Islet of Langerhans (tissue), 1 donor: Measurements from ENCODE around the gene OR4D9.
"Not testable (repeated sequence)": the region's sequence is repeated elsewhere in the genome, so short reads cannot be mapped to it uniquely, and the experiment has no call there.

Experiments
- FAIRE-seq: peaks from one replicate; lab custom pipeline; 2011; peaks lifted over from hg19 to GRCh38; lab: Jason Lieb, UNC

Gene OR4D9

DNA sequence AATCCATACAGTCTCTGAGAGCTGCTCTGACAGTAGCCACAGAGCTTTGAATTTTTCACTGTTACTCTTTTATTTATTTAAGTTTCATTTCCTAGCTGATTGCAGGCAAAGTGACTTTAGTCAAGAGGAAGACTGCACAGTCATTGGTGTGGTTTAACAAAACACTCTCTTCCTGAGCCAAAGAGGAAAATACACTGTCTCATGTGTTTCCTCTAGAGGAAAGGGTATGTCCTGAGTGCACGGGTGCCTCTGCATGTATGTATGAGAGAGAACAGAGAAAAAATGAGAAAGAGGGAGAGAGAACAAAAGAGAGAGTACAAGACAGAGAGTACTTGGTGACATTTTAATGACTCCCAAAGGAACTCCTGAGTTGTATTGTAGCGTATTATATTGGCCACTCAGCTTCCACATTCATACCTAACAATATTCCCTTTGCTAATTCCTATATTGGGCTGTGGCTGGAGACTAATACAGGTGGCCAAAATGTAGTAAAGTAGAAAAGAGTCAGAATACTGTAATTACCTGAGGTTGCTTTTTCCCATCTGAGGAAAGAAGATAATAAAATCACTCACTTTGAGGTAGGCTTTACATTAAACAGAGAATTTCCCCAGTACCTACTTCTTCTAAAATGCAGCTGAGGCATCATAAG, at the start of gene OR4D9:
OR4D9 (plus strand) TSS at position 599 of the 649 bp plus-strand sequence. CDS start 3,374 bp downstream, outside the sequence.
- no peak for FAIRE-seq

DNA sequence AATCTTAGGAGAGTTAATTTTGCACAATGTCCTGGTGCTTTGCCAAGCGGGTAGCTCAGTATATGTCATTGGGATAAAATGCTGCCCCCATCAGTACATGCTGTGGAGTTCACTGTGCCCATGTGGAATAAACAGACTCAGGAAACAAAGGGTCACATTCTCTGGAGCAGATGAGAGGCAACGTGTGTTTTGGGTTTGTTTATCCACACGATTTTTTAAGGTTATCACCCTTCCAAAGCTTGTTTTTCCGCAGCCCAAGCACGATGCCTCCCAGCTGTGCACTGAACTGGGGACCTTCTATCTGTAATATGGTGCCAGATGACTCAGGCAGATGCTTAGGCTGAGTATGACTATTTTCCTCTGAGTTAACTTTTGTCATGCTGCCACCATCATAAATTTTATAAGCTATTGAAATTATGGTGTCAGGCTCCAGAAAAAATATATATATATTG, 48.1 kb upstream of the OR4D9 start:
- no peak for FAIRE-seq

DNA sequence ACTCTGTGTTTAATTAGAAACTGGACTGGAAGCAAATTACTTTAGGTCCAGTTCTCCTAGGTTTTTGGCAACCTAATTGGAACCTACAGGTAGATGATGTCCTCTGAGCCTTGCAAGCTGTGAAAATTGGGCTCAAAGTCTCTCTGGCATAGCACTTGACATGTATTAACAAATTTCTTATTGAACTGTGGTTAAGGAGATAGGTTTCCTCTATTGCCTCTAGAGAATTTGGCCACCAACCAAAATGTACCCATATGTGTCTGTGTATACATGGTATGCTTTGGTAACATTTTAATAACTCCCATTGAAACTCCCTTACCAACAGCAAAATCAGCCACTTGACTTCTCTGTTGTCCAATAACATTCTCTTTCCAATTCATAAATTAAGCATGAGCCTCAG, 38.3 kb upstream of the OR4D9 start, which contains the start of gene OR4D10:
OR4D10 (plus strand) TSS at position 301 of the 400 bp plus-strand sequence. CDS start 4,115 bp downstream, outside the sequence.
- no peak for FAIRE-seq

DNA sequence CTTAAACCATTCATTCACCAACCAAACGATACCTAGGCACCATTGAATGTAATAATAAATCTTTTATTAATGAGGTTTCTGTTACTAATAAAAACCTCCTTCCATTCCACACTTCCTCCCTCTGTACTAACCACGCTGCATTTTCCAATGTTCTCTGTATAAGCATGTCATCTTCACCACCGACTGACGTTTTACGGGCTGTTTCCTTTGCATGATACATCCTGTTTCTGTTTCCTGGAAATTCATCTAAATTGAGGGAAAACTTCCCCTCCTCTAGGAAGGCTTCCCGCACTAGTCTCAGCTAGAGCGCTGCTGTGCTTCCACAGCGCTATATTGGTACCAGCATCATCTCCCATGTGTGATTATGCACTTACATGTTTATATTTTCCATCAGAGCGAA, 36.2 kb upstream of the OR4D9 start:
- FAIRE-seq, result no peak

DNA sequence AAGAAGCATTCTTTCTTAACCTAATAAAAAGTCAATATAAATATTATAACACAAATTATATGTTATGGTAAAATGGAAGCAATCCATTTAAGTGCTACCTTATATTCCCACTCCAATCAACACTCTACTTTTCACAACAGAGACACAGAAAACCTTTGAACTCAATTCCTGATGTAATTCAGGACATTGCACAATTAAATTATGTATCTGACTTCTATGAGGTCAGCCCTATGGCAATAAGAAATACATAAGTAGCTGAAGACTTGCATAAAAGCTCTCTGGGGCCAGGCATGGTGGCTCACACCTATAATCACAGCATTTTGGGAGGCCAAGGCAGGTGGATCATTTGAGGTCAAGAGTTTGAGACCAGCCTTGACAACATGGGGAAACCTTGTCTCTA, 31.4 kb upstream of the OR4D9 start:
- FAIRE-seq, result no peak

DNA sequence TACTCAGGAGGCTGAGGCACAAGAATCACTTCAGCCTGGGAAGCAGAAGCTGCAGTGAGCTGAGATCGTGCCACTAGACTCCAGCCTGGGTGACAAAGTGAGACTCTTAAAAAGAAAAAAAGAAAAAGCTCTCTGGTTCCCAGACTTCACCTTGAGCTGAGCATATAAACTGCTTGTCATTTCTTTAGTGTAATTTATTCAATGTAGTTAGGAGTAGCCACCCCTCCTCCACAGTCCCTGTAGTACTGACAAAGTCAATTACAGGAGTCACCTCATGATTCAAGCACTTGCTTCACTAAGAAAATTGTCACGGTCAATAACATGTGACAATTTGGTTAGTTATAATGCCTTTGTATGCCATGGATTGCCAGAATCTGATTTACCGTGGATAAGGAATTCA, 31.0 kb upstream of the OR4D9 start:
- FAIRE-seq, result no peak

DNA sequence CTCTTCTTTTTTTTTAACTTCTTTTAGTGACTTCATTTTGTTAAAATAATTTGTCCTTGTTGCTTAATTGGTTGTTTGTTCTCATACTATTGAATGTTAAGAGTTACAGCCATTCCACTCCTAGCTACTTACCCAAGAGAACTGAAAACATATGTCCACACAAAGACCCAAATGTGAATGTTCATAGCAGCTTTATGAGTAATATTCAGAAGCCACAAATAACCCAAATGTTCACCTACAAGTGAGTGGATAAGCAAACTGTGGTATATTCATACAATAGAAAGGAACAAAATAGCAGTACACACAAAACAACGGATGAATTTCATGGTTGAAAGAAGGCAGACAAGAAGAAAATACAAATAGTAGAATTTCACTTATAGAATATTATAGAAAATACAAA, 9.4 kb upstream of the OR4D9 start:
- no peak for FAIRE-seq

DNA sequence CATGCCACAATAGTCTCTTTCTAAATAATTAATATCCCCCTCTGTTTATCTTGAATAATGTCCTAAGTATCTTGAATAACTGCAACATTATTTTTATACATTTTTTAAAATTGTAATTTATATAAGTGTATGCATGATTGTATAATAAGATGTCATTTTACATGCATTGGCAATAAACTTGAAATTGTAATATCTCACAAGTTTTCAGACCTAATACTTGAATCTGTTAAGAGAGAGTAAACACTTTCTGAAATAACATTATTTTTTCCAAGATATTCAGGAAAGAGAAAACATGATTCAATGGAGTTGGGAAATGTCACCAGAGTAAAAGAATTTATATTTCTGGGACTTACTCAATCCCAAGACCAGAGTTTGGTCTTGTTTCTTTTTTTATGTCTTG, 8.1 kb upstream of the OR4D9 start, which contains the start of gene OR4D11:
OR4D11 (plus strand) TSS at position 301 of the 400 bp plus-strand sequence; CDS start at position 301, 0 bp downstream.
- FAIRE-seq, result no peak

DNA sequence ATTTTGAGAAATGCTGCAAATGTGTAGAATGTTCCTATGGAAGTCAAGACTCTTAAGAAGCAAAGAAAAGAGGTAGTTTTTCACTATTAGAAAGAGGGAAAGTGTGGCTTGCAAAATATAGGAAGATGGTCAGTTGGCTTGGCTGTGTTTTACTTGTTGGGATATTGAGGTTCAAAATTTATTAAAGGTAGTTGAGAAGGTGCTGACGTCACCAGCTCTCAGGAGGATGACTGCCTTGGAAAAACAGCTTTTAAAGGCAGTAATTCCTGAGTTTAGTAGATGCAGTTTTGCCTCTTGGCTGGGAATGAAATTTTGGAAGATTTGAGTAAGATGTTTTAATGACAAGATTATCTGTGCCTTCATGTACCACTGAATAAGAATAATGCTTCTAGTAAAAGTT, 336 bp downstream of the OR4D9 start:
- FAIRE-seq, result no peak

DNA sequence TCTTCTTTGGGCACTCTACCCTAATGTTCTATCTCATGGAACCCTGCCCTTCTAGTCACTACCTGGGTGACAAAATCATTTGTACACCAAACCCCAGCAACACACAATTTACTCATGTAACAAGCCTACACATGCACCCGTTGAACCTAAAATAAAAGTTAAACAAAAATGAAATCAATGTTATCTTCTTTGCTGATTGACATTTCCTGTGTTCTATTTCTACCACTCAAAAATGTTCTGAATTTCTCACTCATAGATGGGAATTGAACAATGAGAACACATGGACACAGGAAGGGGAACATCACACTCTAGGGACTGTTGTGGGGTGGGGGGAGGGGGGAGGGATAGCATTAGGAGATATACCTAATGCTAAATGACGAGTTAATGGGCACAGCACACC, 8.8 kb downstream of the OR4D9 start:
- not testable (repeated sequence) for FAIRE-seq

DNA sequence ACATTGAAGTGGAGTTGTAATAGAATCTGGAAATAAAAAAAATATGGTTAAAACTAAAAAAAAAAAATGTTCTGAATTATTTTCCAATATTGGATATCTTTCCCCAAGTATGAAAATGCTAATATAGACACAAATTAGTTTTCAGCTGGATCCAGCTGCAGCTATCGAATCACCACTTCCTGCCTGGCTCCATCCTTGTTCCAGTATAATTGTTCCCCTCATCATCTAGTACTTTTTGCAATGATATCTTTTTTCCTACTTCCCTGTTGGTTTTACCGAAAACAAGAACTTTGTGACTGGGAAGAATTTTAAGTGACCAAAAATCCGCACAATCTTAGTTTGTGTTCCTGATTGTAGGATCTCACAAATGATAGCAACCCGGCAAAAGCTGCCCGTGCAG, 9.4 kb downstream of the OR4D9 start:
- FAIRE-seq, result no peak

DNA sequence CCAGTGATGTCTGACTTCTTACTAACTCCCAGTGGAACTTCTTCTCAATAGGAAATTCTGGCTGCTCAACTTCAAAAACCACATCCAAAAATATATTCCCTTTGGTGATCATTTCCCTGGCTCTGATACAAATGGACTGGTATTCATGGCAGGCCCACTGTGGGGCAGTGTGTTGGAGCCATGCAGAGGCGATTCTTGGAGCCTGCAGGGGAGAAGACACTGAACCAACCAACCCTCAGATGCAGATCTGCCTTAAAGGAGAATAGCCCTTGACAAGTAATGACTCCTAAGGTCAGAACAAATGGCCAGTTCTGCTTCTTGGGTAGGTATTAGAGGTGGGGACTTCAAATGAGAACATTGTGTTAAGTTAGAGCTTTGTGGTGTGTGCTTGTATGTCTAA, 12.2 kb downstream of the OR4D9 start:
- no peak for FAIRE-seq

DNA sequence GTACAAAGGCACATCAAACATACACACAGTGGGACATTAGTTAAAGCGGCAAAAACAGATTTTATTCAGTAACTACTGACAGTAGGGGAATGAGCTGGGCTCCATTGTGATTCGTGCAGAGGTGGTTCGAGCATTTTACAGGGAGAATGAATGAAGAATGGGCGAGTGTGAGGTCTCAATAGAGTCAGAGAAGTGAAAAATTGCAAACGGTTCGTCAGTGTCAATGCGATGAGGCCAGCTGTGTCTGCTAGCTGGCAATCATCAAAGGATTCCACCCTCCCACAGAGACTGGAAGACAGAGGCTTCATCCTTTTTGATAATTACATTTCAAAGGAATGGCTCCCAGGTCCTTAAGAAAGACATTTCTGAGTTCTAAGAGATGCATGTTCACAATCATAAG, 17.4 kb downstream of the OR4D9 start:
- no peak for FAIRE-seq

DNA sequence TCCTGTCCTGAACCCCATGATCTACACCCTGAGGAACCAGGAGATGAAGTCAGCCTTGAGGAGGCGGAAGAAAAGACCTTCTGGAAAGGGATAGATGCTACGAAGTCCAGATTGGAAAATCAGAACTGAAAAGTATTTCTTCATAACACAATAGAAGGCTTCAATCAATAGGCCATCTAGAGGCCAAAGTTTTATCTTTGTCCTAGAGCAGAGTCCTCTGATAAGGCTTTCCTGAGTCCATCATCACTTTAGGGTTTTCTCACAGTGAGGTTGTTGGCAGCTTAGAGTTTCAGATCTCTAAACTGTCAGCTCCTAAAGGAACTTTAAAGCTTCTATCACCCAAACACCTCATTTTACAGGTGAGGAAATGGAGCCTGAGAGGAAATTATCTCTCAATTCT, 21.3 kb downstream of the OR4D9 start:
- no peak for FAIRE-seq

DNA sequence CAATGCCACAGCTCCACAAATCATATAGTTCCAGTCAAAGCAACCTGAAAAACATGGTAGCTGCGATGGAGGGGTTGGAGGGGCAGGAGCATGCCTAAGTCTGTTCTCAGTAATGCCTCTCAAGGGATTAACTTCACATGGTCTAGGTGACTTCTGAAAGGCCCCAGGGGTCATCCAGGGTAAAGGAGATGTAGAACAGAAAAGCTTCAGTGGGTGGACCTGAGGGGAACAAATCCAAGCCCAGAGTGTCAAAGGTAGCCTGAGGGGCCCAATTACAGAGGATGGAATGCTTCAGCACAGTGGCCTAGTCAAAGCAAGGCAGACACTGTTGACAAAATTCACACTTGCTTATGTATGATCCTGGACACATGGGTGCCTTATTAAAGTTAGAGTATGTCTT, 23.3 kb downstream of the OR4D9 start:
- no peak for FAIRE-seq

DNA sequence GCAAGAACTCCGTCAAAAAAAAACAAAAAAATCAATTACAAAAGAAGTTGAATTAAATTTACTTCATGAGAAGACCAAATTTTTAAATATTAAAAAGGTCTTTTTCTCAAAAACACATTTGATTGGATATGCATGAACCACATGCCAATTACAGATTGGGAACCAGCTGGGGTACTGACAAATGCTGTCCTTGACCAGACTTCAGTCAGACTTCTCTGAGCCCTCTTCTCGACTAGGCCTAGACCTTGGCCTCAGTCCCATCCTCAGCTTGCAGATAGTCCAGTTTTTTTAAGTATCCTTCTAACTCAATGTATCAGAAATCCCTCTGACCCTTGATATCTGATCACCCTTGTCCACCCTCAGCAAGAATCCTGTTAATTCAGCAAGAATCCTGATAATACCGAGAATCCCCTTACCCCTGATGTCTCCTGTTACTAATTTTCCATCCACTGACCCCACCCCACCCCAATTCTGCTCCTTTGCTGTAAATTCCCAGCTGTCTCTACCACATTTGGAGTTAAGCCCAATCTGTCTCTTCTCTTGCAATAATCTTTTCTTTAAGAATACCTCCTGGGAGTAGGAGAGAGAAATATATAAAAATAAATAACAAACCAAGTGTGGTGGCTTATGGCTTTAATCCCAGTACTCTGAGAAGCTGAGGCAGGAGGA, 30.9 kb downstream of the OR4D9 start:
- FAIRE-seq, result no peak

DNA sequence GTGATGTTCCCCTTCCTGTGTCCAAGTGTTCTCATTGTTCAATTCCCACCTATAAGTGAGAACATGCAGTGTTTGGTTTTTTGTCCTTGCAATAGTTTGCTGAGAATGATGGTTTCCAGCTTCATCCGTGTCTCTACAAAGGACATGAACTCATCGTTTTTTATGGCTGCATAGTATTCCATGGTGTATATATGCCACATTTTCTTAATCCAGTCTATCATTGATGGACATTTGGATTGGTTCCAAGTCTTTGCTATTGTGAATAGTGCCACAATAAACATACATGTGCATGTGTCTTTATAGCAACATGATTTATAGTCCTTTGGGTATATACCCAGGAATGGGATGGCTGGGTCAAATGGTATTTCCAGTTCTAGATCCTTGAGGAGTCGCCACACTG, 32.4 kb downstream of the OR4D9 start:
- FAIRE-seq, result not testable (repeated sequence)

DNA sequence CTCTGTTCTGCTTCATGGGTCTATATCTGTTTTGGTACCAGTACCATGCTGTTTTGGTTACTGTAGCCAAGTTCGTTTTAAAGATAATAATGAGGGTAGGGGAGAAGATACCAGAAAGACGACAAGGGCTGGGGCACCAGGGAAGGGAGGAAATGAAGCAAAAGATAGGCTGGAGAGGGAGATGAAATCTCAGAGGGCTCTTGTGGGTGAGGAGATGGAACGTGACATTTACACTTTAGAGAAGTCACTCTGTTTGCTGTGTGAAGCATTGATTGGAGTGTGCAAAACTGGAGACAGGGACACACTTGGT, 33.5 kb downstream of the OR4D9 start:
- no peak for FAIRE-seq

DNA sequence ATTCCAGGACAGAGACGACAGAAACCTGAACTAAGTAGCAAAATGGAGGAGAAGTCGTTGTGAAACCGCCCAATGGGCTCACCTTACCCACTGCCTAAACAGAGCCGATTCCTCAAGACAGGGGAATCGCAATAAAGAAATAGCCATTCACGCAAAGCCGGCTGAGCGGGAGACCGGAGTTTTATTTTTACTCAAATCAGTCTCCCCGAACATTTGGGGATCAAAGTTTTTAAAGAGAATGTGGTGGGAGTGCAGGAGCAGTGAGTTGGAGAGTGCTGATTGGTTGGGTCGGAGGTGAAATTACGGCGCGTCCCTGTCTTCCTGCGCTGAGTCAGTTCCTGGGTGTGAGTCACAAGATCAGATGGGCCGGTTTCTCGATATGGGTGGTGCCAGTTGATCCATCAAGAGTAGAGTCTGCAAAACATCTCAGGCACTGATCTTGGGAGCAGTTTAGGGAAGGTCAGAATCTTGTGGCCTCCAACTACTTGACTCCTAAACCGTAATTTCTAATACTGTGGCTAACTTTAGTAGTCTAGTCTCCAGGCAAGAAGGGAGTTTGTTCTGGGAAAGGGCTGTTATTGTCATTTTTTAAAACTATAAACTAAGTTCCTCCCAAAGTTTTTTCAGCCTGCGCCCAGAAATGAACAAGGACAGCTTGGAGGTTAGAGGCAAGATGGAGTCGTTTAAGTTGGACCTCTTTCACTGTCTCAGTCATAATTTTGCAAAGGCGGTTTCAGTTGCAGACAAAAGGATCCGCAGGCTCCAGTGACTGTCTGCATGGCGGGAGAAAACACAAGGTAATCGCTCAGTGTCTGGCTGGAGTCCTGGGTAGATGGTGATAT, 34.1 kb downstream of the OR4D9 start:
- no peak for FAIRE-seq

DNA sequence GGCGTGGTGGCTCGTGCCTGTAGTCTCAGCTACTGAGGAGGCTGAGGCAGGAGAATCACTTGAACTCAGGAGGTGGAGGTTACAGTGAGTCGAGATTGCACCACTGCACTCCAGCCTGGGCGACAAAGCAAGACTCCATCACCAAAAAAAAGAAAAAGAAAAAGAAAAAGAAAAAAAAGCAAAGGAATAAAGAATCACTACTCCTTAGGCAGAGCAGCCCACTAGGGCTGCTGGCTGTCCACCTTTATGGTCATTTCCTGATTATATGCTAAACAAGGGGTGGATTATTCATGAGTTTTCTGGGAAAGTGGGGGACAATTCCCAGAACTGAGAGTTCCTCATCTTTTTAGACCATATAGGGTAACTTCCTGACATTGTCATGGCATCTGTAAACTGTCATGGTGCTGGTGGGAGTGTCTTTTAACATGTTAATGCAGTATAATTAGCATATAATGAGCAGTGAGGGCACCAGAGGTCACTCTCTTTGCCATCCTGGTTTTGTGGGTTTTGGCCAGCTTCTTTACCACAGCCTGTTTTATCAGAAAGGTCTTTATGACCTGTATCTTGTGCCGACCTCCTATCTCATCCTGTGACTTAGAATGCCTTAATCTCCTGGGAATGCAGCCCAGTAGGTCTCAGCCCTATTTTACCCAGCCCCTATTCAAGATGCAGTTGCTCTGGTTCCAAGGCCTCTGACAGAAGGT, 36.4 kb downstream of the OR4D9 start:
- FAIRE-seq, result not testable (repeated sequence)

DNA sequence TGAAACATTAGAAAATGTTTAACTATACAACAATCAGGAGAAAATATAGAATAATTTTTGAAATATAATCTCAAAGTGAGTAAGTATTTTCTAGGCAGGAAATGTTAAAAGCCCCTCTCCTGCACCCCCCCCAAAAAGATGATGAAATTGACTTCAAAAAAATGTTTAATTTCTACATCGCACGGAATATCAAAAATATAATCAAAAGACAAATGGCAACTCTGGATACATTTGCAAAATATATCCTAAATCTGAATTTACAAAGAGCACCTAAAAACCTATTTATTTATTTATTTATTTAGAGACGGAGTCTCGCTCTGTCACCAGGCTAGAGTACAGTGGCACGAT, 36.9 kb downstream of the OR4D9 start:
- no peak for FAIRE-seq

DNA sequence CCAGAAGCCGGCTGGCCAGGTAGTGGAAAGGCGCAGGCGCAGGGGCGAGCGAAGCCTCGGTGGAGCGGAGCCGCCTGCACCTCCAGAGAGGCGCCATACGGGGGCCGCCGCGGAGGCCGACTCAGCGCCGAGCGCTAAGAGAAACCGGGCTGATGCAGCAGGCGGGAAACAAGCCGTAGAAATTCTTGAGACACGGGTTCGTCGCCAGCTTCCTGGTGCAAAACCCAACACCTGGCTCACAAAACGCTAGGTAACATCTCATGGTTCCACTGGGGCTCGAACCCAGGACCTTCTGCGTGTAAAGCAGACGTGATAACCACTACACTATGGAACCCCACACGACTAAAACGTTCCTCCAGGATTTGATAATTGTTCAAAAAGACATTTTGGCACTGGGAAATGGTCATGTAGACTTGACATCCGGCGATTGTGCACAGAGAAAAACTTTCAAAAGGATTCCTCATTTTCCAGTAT, 39.1 kb downstream of the OR4D9 start:
- FAIRE-seq, result no peak
